K562 (cell line): ENCODE measurements around the gene SCAMP5. TPM values are rescaled to one million over a fixed set of nuclear protein-coding genes. Genes with fewer than 3 reads are reported as not detected.
A peak's percentile ranks its signal among the peaks of the same experiment; 100 is the strongest.

Source experiments
- ARID2 ChIP-seq: fragments of 450-650 bp; IDR thresholded peaks from 2 replicates; pipeline ENCODE4 v1.6.1; 2017; ENCODE audit warnings: antibody characterized with exemption, mild to moderate bottlenecking
- ARID3A ChIP-seq: IDR thresholded peaks from 2 replicates; pipeline ENCODE4 v1.6.1; 2012; ENCODE audit warnings: low read depth, low read length, improper control_type of control experiment, borderline replicate concordance
- CSDE1 ChIP-seq, 2 experiments: fragments of 450-650 bp; IDR thresholded peaks; 2 replicates each; pipeline ENCODE4 v1.6.1; 2016; ENCODE audit warnings: mild to moderate bottlenecking in 1 of 2
- CTBP1 ChIP-seq: fragments of 450-650 bp; IDR thresholded peaks from 2 replicates; pipeline ENCODE4 v1.6.1; 2016; ENCODE audit warnings: borderline replicate concordance
- CTCF ChIP-seq, 3 experiments: IDR thresholded peaks in 2 of 3; conservative IDR thresholded peaks in 1 of 3; 2 replicates each; pipeline ENCODE4 v1.5.1; 2011 to 2012; ENCODE audit warnings: low read length in 3 of 3, mild to moderate bottlenecking in 3 of 3, control low read depth in 2 of 3, improper control_type of control experiment in 1 of 3, inconsistent platforms in 1 of 3, low read depth in 1 of 3, mixed read lengths in 1 of 3, moderate library complexity in 1 of 3; ENCODE audit not compliant: insufficient read depth in 2 of 3
- FOXA3 ChIP-seq, 2 experiments: fragments of 450-650 bp in 1 of 2; sonication (generic) in 1 of 2; formaldehyde crosslinking; IDR thresholded peaks in 1 of 2; conservative IDR thresholded peaks in 1 of 2; 2 replicates each; pipeline versions ENCODE4 v1.4.0 to v1.8.0; 2020 to 2022; ENCODE audit warnings: mild to moderate bottlenecking in 2 of 2, missing genetic modification reagents in 1 of 2
- GATA2 ChIP-seq: sonication (generic); formaldehyde crosslinking; IDR thresholded peaks from 2 replicates; pipeline ENCODE4 v1.4.0; 2020; ENCODE audit warnings: mild to moderate bottlenecking, missing genetic modification reagents
- GATAD2A ChIP-seq: fragments of 450-650 bp; IDR thresholded peaks from 2 replicates; pipeline ENCODE4 v1.6.1; 2017
- JUND ChIP-seq, 2 experiments: IDR thresholded peaks; 2 replicates in 1 of 2; 3 replicates in 1 of 2; pipeline ENCODE4 v1.6.1; 2011; ENCODE audit warnings: borderline replicate concordance in 2 of 2, low read depth in 2 of 2, low read length in 2 of 2, improper control_type of control experiment in 1 of 2, missing biosample characterization in 1 of 2, missing genetic modification characterization in 1 of 2, missing genetic modification reagents in 1 of 2
- KLF16 ChIP-seq: IDR thresholded peaks from 2 replicates; pipeline ENCODE4 v1.6.1; 2016; ENCODE audit warnings: antibody characterized with exemption
- MAFF ChIP-seq: IDR thresholded peaks from 2 replicates; pipeline ENCODE4 v1.6.1; 2012; ENCODE audit warnings: low read length, improper control_type of control experiment
- MAZ ChIP-seq, 2 experiments: fragments of 450-650 bp in 1 of 2; sonication (generic) in 1 of 2; formaldehyde crosslinking; IDR thresholded peaks in 1 of 2; conservative IDR thresholded peaks in 1 of 2; 2 replicates each; pipeline versions ENCODE4 v1.4.0 to v1.5.0; 2020; ENCODE audit warnings: mild to moderate bottlenecking in 1 of 2, missing genetic modification reagents in 1 of 2
- NR0B1 ChIP-seq: fragments of 450-650 bp; IDR thresholded peaks from one replicate; pipeline ENCODE4 v1.6.1; 2018; ENCODE audit warnings: mild to moderate bottlenecking, moderate library complexity; ENCODE audit not compliant: partially characterized antibody
- PHB ChIP-seq: fragments of 250-450 bp; sonication (Bioruptor Pico); IDR thresholded peaks from 2 replicates; pipeline ENCODE4 v1.5.0; 2021
- RB1 ChIP-seq: fragments of 450-650 bp; IDR thresholded peaks from 2 replicates; pipeline ENCODE4 v1.6.1; 2017; ENCODE audit warnings: low read depth, mild to moderate bottlenecking
- SOX6 ChIP-seq: fragments of 450-650 bp; IDR thresholded peaks from 2 replicates; pipeline ENCODE4 v1.6.1; 2014; ENCODE audit warnings: mild to moderate bottlenecking
- STAG1 ChIP-seq: sonication (generic); formaldehyde crosslinking; IDR thresholded peaks from 2 replicates; pipeline ENCODE4 v1.5.0; 2020; ENCODE audit warnings: missing genetic modification reagents, borderline replicate concordance
- TARDBP ChIP-seq: fragments of 450-650 bp; IDR thresholded peaks from 2 replicates; pipeline ENCODE4 v1.6.1; 2016
- TEAD1 ChIP-seq, 2 experiments: fragments of 450-650 bp in 1 of 2; sonication (generic) in 1 of 2; formaldehyde crosslinking; IDR thresholded peaks; 2 replicates each; pipeline versions ENCODE4 v1.4.0 to v1.8.0; 2020 to 2022; ENCODE audit warnings: mild to moderate bottlenecking in 2 of 2, missing genetic modification reagents in 1 of 2
- ZNF384 ChIP-seq: IDR thresholded peaks from 2 replicates; pipeline ENCODE4 v1.6.1; 2012; ENCODE audit warnings: low read depth, low read length, improper control_type of control experiment
- ZNF655 ChIP-seq: fragments of 250-450 bp; sonication (Bioruptor Pico); IDR thresholded peaks from 2 replicates; pipeline ENCODE4 v1.5.0; 2021
- ZNF766 ChIP-seq: fragments of 200-800 bp; sonication (Bioruptor generic); conservative IDR thresholded peaks from 2 replicates; pipeline ENCODE4 v1.6.1; 2016; ENCODE audit warnings: missing genetic modification characterization, missing compliant biosample characterization
- polyA plus RNA-seq, 8 experiments: library from polyadenylated mRNA; depleted of rRNA in 4 of 8; stranded (reverse) in 5 of 8; unstranded in 3 of 8; fragments of >200 nt; fragmentation: Nextera tagmentation in 2 of 8; fragmentation: Illumina TruSeq in 1 of 8; extraction: Ambion mirVana in 2 of 8; extraction: Trizol in 1 of 8; gene quantifications; 2 replicates each; pipeline versions ENCODE4 v1.2.1 to v1.2.3, GENCODE V29; 2011 to 2014; ENCODE audit warnings: inconsistent platforms in 1 of 8, missing spikeins in 1 of 8
- total RNA-seq, 7 experiments: library from RNA; depleted of rRNA in 6 of 7; stranded (reverse); fragments of >200 nt in 6 of 7; fragmentation: Illumina TruSeq in 2 of 7; extraction: Trizol in 2 of 7; gene quantifications; 2 replicates each; pipeline versions ENCODE4 v1.2.1 to v1.2.3, GENCODE V29; 2011 to 2021; ENCODE audit warnings: low replicate concordance in 1 of 7

The SCAMP5 gene
- total and polyA plus RNA-seq, 9 of the 15 experiments (the other 6 are each of a cell fraction or from before 2014, with no cell fraction given): 0.09 to 0.29 (median 0.19) TPM; not detected in 5

- TF ChIP-seq ZNF655 (CRISPR knock-in tag) (no peak), CTCF (IDR thresholded peaks at IDR 0.05 in 2 of 3, conservative IDR thresholded peaks at IDR 0.05 in 1 of 3; ENCODE audit: insufficient read depth in 2 of 3, low read depth in 1 of 3, low read length in 3 of 3) (peak; percentile 92 to 99 (median 98)), KLF16 (peak; percentile 72), RB1 (peak; percentile 74), ZNF384 (peak; percentile 83), SOX6 (no peak), MAFF (no peak), STAG1 (CRISPR knock-in tag) (peak; percentile 52; the same call in 1 of the 2 replicates), ARID3A (no peak), PHB (no peak), JUND (IDR thresholded peaks at IDR 0.05; ENCODE audit: borderline replicate concordance, low read depth, low read length) (0 out of 2 replicates have a peak, but pooled peaks have one; percentile 14), JUND (tag; IDR thresholded peaks at IDR 0.05; ENCODE audit: borderline replicate concordance, low read depth, low read length) (no peak), CSDE1 (IDR thresholded peaks at IDR 0.05) (peak in 1 of 2 experiments; percentile 50; a peak in 1 of 4 replicates), ARID2 (peak; percentile 43; the same call in 1 of the 2 replicates), NR0B1 (no peak), GATAD2A (no peak), ZNF766 (CRISPR knock-in tag) (no peak), TARDBP (no peak), TEAD1 (CRISPR knock-in tag; IDR thresholded peaks at IDR 0.05) (peak in 1 of 2 experiments; percentile 57; a peak in 1 of 4 replicates), FOXA3 (CRISPR knock-in tag; conservative IDR thresholded peaks at IDR 0.05 in 1 of 2, IDR thresholded peaks at IDR 0.05 in 1 of 2) (peak in 1 of 2 experiments; percentile 54; a peak in 1 of 4 replicates), MAZ (CRISPR knock-in tag; conservative IDR thresholded peaks at IDR 0.05 in 1 of 2, IDR thresholded peaks at IDR 0.05 in 1 of 2) (peak in 1 of 2 experiments; percentile 65; a peak in 1 of 4 replicates), GATA2 (CRISPR knock-in tag) (peak; percentile 62), CTBP1 (peak; percentile 36; the same call in 1 of the 2 replicates)
These were observed 45.1 kb upstream of the SCAMP5 start (continued) for GRCh38 chr15:74950078-74950908.
